KBM-7 (cell line): Measurements from ENCODE around the gene NFE2.
"Not testable (repeated sequence)": the region's sequence is repeated elsewhere in the genome, so short reads cannot be mapped to it uniquely, and the experiment has no call there.

Source experiments
- DNase-seq: peaks from one replicate; pipeline ENCODE4 v3.0.0-alpha.2; 2015
- in situ Hi-C: fragments of 300-500 bp; cut with MboI; formaldehyde crosslinking; loops from 2 replicates; pipeline ENCODE4 v1.14.3; 2020; ENCODE audit warnings: low sequenced_read_pairs, low pct_unique_long_range_greater_than_20kb, mixed read lengths

The NFE2 gene

DNA sequence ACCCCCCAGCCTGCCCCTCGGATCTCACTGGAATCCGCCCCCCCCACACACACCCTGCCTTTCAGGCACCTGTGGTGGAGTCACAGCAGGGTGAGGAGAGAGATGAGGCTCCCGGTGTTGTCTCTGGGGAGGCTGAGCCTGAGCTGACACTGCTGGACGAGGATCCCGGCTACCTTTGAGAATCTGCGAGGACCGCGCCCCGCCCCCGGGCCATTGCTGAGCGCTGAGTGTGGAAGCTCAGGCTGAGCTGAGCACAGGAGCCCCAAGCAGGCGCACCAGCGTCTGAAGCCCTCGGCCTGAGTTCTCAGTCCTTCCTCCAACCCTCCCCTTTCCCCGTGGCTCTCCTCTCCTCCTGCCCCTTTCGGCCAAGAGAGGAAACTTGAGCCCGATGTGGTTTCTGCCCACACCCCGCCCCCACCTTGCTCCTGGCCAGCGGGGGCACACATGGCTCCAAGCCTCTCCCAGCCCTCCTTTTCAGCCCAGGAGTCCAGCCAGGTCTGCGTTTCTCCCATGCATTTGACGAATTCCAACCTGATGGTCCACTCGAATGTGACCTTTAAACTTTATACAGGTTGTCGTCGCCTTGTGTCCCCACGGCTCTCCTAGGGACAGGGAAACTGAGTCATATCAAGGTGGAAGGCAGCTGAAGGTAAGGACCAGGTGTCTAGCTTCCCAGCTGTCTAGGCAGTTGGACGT is at the start of gene NFE2:
Gene NFE2, minus strand, starts transcription at position 284 of the 696 bp plus-strand sequence. CDS start 5,767 bp downstream, outside the sequence.
- DNase-seq: peak; percentile 92

DNA sequence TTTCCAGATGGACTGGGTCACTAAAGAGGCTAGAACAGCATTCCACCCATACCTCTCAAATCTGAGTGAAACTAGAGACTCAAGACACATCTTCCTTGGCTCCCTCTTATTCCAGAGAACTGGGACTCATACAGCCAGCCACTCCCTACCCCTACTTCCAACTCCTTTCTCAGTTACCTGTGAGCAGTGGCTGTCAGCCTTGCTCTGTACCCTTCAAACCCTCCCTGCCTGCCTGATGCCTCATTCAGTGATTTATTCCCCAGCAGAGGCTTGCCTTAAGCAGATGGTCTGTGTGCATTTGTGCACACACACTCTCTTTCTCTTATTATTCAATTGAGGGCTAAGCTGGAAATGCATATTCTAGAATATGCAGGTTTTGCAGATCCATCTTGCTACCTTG is 48.9 kb upstream of the NFE2 start:
- no peak for DNase-seq
- in situ Hi-C loops: no loop called here

More for the DNA sequence above, at the start of gene NFE2:
- in situ Hi-C loops: no loop called here

DNA sequence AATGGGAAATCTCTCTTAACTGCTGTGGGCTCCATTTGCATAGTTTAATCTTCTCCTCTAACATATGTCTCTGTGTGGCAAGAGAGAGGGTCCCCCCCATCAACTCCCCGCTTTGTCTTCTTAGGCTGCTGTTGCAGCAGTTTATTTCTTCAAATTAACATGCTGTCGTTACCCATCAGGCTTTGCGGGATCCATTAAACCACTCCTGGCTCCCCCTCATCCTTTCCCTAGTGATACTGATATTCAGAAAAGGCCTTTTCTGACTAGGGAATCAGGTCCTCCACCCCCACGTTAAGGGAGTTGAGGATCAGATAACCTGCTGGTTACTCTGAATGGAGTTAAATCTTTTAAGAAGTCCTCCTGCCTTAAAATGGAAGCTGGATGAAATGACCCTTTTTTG is 48.2 kb upstream of the NFE2 start:
- DNase-seq: no peak
- in situ Hi-C loops: no loop called here

DNA sequence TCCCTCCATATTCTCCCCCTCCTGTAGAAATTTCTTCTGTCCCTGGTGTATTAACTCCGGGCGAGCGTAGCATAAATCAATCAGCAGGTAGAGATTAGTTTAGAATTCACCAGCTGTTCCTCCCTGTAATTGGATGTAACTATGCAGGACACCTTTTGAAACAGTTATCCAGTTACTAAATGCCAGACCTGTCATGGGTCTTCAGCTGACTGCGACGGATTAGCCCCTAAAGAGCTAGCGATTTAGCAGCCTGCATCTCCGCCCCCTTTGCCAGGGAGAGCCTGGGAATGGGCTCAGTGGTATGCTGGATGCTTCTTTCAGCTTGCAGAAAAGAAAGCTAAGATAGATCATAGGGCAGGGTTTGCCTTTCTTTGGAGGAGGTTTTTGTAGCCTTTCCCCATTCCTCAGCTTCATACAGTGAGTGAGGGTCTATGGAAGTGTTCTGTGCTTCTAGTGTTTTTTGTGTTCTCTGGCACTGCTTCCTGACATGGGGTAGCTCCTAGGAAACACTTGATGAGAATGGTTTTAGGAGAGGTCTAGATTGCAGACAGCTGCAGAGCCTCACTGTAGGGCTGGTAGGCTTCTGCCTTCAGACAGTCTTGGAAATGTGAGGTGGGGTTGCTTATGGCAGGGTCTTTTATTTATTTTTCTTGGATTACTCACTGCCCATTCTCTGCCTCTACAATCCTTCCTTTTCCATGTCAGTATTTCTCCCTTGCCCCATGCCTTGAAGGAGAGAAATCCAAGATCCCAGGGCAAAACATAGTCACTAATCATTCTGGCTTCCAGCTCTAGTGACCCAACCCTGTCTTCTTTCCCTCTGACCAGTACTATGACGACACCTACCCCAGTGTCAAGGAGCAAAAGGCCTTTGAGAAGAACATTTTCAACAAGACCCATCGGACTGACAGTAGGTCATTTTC is 40.8 kb upstream of the NFE2 start:
- in situ Hi-C loops: no loop called here
- DNase-seq: no peak

DNA sequence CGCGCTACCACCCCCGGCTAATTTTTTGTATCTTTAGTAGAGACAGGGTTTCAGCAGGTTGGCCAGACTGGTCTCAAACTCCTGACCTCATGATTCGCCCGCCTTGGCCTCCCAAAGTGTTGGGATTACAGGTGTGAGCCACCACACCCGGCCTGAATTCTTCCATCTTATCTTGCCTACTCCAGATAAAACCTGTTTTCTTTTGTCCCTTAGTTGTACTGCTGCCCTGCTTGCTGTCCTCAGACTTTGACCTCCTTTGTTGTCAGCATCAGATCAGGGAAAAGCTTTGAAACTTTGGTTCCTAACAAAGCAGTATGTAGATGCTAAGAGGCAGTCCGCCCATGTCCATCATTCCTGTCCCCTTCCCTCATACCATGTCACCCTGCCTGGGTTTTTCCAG is 40.0 kb upstream of the NFE2 start:
- in situ Hi-C loops: no loop called here
- DNase-seq: no peak

DNA sequence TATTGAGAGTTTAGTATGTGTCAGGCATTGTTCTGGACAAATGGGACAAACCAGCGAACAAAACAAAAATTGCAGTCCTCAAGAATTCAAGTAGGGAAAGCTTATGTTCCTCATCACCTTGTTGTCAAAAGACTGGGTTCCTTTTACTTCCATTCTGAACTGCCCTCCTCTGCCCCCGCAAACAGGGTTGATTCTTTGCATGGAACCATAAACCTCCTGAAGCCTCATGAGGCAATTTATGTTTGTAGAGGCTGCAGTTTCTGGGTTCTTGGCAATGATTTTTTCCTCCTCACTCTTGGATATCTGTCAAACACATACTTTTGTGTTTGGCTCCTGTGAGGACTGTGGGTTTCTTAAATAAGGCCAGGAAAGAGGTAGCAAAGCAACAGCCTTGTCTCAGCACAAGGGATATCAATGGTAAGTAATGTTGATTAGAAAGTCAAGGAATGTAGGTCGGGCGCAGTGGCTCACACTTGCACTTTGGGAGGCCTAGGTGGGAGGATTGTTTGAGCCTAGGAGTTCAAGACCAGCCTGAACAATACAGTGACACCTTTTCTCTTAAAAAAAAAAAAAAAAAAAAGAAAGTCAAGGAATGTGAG is 38.0 kb upstream of the NFE2 start:
- DNase-seq: no peak
- in situ Hi-C loops: no loop called here

DNA sequence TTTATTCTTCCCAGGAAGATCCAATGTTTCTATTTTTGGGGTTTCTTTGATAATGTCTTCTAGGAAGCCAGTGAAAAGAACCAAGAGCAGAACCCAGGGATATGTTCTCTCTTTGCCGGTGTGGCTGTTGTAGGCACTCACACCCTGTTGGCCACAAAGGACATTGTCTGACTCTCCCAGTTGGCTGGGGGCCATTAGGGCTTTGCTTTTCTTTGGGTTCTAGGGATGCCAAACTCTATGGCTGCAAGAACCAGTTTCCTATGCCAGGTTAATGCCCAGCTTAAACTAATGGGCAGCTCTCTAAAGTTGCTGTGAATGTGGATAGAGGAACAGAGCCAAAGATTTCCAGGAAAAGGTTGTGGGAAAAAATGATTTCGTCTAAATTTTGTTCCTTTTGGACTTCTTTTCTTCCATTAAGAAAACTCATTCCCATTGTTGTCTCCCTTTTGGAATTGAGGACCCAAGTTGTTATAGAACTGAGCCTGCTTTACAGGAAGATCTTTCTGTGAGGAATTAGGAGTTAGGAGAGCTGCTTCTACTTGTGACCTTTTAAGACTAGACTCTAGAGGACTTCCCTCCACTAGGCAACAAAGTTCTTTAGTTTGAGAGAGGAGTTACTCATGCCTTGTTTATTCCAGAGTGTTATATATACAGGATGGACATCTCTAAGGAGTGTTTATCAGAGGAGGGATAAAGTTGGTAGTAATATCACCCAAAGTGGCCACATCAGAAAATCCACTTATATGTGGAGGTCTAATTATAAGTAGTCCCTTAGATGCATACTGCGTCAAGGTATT is 37.2 kb upstream of the NFE2 start:
- DNase-seq: no peak
- in situ Hi-C loops: no loop called here

DNA sequence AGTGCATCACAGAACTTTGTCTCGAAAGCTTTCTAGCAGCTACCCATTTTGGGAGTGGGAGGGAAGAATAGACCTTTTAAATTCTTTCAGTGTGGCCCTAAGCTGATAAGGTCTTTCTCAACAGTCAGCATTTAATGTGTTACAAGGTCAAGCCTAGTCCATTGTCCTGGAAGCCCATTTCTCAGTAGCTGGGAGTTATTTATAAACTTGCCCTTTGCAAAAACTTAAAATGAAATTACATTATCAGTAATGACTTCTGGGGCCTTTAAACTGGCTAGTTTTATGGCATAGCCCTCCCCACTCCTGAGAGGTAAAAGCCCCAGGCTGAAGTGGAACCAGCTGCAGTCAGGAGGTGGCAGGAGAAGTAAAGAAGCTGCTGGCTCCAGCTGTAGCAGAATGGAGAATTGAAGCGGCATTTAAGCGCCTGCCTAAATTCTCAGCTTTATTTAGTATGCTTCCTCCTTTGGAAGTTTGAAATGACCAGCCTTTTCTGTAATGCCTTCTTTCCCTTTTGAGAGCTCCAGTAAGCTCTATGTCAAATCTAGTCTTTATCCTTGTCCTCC is 36.5 kb upstream of the NFE2 start:
- DNase-seq: peak; percentile 56
- in situ Hi-C loops: no loop called here

DNA sequence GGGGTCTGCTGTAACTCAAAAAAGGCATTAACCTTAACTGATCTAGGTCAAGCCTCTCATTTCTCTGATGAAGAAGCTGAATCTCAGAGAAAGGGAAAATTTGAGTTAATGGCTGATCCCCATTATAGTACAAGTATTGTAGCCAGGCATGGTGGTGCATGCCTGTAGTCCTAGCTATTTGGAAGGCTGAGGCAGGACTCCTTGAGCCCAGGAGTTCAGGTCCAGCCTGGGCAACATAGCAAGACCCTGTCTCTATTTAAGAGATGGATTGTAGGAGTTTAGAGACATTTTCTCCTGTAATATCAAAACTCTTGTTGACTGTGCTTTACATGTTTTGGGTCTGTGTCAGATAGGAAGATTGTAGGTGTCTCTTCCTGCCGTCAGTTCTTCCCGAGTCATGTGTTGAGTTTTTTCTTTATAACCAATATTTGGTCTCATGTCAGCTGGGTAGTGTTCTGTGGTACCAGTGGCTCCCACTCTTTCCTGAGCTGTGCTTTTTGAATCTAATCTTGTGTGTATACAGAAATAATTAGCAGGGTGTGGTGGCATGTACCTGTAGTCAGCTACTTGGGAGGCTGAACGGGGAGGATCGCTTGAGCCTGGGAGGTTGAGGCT is 32.7 kb upstream of the NFE2 start:
- in situ Hi-C loops: no loop called here
- no peak for DNase-seq

DNA sequence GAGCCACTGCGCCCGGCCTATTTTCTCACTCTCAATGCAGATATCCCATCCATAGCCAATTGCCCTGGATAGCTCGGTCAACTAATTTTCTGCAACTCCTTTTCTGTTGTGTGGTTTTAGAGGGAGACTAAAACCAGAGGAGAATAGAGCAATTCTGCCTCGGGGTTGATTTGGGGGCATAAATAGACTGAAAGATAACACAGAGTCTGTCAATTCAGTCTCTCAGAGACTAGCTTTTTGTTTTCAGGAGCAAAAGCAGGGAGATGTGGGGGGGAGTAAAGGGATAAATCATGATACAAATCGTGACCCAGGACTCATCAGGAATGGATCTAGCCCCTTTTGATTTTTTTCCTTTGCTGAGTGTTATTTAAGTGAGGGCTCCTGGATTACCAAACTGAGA is 30.6 kb upstream of the NFE2 start:
- no peak for DNase-seq
- in situ Hi-C loops: no loop called here

DNA sequence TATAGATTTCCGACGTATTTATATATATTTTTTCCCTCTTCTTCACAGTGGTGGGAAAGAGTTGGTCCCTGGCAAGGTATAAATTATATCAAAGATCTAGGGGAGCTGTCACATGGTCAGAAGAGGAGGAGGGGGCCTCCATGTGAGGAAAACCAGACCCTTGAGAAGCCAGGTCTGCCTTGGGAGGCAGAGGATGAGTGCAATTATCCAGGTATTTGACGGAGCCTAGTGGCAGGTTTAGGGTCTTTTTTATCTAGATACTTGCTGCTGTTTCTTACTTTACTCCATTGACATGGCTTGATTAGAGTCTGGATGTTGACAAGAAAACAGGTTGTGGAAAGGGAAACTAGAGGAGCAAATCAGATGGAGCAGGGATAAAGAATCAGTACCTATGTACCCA is 29.6 kb upstream of the NFE2 start:
- no peak for DNase-seq
- in situ Hi-C loops: no loop called here

DNA sequence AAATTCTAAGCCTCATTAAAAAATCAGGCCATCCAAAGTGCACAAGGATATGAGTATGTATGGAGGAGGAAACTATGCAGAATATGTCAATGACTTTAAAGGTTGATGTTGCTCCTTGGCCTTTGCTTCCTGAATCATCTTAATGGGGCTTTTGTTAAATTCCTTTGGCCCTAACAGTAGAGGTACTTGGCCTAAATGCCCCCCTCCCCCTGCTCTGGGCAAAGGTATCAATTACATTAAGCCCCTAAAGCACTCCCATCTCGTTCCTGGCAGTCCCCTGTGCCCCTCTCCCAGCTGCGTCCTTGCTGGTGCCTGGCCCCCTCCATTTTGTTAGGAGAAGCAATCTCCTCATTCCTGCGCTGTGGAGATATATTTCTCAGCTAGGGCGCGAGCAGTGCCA is 28.9 kb upstream of the NFE2 start:
- in situ Hi-C loops: no loop called here
- no peak for DNase-seq

DNA sequence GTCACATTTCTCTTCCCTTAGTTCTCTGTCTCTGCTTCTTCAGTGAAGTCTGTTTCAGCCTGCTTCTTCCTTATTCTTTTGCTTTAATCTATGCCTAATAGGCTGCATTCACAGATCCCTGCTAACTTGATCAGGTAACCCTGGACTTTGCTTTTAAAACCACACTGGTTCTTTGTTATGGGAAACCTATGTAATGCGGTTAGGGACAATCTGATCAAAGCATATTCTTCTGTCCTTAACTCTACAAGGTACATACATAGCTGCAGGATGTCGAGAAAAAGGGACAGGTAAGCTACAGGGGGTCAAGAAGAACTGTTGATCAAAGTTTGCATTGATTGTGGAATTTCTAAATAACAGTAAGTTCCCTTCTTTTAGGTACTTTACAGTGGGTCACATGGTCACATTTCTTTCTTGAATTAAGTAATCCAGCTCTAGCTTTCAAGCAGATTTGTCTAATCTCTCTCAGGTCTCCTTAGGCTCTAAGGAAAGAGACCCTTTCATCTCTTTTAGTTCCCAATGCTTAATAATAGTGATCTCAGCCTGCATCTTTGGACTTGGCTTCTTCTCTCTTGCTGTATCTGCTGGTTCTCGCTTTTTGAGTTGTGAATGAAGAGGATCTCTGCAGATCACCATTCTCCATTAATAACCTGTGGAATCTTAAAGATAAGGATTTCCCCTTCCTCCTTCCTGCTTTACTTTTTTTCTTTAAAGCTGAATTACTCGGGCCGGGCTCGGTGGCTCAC is 28.0 kb upstream of the NFE2 start:
- in situ Hi-C loops: no loop called here

DNA sequence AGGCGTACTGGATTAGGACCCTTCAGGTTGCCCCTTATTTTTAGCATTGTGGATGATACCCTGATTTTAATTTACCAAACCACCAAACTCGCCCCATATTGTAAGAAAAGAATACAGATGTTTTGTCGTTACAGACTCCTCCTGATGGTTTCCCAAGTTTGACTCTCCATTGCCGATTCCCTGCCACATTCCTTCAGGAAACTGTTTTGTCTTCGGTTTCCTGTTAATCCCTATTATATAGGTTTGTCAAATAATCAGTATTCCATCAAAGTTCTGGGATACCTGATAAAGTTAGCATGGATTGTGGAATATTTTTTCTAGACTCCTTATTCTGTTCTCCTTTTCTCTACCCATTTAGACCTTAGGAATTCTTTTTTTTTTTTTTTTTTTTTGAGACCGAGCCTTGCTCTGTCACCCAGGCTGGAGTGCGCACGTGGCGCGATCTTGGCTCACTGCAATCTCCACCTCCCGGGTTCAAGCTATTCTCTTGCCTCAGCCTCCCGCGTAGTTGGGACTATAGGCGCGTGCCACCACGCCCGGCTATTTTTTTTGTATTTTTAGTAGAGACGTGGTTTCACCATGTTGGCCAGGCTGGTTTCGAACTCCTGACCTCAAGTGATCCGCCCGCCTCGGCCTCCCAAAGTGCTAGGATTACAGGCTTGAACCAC is 24.8 kb upstream of the NFE2 start:
- DNase-seq, in situ Hi-C loops: not testable (repeated sequence)

More for the DNA sequence above, 28.0 kb upstream of the NFE2 start:
- DNase-seq: no peak

DNA sequence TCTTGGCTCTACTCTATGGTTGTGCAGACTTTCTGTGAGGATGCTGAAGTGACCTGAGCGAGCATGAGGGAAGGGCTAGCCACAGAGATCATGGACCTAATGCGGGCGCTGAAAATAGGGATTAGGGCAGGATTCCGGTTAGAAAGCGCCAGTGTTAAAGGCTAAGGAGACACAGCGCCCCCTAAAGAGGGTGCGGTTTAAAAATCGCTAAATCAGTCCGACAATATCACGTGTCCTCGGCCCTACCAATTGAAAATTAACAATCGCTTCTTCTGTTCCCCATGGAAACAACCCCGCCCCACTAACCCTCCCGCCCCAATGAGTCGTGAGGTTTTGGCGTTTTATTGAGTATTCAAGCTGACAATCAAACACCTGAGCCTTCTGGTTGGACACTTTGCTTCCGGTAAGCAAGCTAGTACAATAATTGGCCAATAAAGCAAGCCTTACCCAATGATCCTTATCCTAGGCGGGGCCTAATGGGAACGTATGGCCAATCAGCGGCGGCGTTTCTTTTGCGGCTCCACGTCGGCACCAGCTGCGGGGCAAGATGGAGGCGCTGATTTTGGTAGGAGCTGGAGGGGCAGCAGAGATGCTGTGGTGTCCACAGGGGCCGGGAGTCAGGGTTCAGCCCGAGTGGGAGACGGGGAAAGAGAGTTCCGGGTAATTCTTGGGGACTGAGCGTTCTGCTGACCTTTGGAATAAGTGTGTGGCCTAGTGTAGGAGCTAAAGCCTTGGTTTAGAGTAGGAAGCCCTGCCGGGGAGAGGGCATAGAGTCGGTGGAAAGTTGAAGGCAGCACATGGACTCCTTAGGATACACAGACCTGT is 24.0 kb upstream of the NFE2 start, which contains the start of gene COPZ1:
Gene COPZ1, plus strand, starts transcription at position 515 of the 825 bp plus-strand sequence. Its CDS starts 33 bp downstream, at position 548.
- in situ Hi-C loops: no loop called here

DNA sequence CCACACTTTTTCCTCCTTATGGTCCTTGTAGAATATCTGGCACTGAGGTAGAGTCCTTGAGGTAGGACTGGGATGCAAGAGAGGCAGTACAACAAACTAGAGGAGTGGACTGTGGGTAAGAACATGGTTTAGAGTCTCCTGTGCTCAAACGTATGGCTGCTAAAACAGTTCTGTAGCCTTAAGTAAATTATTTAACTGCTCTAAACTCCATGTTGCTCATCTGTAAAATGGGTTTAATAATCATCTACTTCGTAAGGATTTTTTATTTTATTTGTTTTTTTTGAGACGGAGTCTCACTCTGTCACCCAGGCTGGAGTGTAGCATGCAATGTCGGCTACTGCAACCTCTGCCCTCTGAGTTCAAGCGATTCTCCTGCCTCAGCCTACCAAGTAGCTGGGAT is 20.5 kb upstream of the NFE2 start:
- no peak for DNase-seq
- in situ Hi-C loops: no loop called here

More for the DNA sequence above, 24.0 kb upstream of the NFE2 start, which contains the start of gene COPZ1:
- DNase-seq: peak; percentile 99
